ENCODE results near the gene EZH1. TPM values are rescaled to one million over a fixed set of nuclear protein-coding genes. Genes with fewer than 3 reads are reported as not detected.

The EZH1 gene
- polyA plus RNA-seq: 10 to 100 TPM in 2 of 3 donors, 1 to 10 TPM in 1; 9.8 to 32.3 (median 19.5) TPM

DNA sequence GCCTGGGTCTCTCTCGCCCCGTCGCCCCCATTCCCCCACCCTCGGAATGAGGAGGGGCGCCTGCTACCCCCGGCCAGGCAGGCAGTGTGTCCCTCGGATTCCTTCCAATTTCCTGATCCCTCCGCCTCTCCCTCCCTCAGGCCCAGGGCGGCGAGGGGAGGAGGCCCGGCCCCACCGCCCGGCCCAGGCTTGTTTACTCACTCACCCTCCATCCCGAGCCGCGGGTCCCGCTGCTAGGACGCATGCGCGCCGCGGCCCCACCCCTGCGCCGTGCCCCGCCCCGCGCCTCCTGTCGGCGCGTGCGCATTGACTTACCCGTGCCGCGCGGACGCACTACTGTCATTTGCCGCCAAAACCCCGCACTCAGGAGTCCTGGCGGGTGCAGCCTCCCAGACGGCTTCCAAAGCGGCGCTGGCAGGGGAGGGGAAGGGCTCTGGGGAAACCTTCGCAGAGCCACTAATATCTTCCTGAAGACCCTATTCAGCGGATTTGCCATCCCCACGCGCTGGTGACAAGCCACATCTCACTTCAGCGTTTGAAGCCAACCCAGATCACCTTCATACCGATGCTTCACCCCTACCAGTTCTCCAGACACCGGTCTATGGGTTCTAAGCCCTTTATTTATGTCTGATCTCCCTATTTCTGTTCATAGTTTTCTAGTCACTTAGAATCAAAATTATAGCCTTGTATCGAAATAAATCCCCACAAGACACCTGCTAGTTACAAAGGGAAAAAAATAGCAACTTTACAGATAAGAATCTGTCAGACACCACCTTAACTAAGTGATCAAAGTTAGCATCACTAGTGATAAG lies at the start of gene EZH1:
Gene EZH1, minus strand, starts transcription at position 235 of the 812 bp plus-strand sequence. CDS start 16,099 bp downstream, outside the sequence.
- H3K27ac Mint-ChIP-seq: peak within 1 kb of the TSS; percentile 75 to 97 (median 90)
- H3K4me3 Mint-ChIP-seq: peak within 1 kb of the TSS; percentile 91 to 98 (median 94)
- peaks cover 21 to 23% of the 10 kb centered on the region in 2 donors for H3K4me1 Mint-ChIP-seq
- peaks cover 3 to 14% (median 4%) of the 10 kb centered on the region in 3 donors for H3K27me3 Mint-ChIP-seq (ENCODE audit: low read depth in 3 of 3)
- no peaks in the 10 kb centered on the region for H3K9me3 Mint-ChIP-seq
- DNase-seq: peak; percentile 92 to 94 (median 93)
- H3K36me3 Mint-ChIP-seq: no peaks in the 10 kb centered on the region

DNA sequence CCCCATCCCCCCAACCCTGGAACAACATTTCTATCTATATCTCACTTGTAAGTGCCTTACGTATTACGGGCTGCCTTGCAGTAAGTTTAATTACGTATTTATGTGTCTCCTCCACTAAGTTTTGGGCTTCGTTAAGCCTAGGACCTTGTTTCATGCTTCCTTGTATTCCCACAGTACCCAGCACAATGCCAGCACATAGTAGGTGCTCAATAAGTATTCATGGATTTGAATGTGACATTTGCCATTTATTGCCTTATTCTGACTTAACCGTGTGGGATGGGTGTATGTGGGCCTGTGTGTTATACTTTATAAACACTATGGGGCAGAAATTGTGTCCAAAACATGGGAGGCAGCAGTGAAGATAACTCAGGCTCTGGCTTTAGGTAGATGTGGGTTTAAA lies 47.7 kb upstream of the EZH1 start:
- Mint-ChIP-seq H3K4me1 (peaks cover 6 to 13% of the 10 kb centered on the region in 2 donors), H3K4me3 (no peak overlapping the region), H3K36me3 (peaks cover 0 to 10% (median 3%) of the 10 kb centered on the region in 3 donors), H3K27me3 (ENCODE audit: low read depth in 3 of 3) (peaks cover 3 to 6% (median 3%) of the 10 kb centered on the region in 3 donors), H3K27ac (no peak overlapping the region), H3K9me3 (no peaks in the 10 kb centered on the region)
- DNase-seq: no peak

DNA sequence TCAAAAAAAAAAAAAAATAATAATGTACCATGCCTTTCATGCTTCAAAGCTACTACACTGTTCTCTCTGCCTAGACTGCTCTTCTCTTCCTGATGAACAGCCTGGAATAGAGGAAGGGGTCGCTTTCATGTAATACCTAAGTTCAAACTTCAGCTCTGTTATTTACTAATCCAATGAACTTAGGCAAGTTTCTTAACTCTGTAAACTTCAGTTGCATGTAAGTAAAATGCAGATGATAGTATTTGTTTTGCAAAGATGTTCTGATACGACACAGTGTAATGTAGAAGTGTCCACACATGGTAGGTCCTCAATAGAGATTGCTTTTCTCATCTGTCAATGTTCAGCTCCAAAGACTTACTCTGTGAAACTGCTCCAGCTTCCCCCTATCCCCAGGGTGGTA lies 47.1 kb upstream of the EZH1 start:
- H3K27me3 Mint-ChIP-seq (ENCODE audit: low read depth in 3 of 3): peaks cover 3 to 6% (median 6%) of the 10 kb centered on the region in 3 donors
- H3K9me3 Mint-ChIP-seq: no peaks in the 10 kb centered on the region
- no peak for DNase-seq
- H3K27ac Mint-ChIP-seq: no peak overlapping the region
- H3K36me3 Mint-ChIP-seq: peaks cover 0 to 10% (median 3%) of the 10 kb centered on the region in 3 donors
- H3K4me3 Mint-ChIP-seq: no peak overlapping the region
- peaks cover 3 to 7% of the 10 kb centered on the region in 2 donors for H3K4me1 Mint-ChIP-seq

DNA sequence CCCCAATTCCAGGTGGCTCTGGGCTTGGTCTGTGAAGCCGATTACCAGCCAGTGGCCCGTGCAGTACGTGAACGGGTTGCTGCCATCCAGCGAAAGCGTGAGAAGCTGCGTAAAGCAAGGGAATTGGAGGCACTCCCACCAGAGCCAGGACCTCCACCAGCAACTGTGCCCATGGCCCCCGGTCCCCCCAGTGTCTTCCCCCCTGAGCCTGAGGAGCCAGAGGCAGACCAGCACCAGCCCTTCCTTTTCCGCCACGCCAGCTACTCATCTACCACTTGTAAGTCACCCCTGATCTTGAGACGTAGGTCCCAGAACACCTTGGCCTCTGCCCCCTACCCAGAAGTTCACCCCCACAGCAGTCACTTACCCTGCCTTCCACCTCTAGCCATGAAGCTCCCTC lies 42.4 kb upstream of the EZH1 start:
- H3K27me3 Mint-ChIP-seq (ENCODE audit: low read depth in 3 of 3): peaks cover 16 to 31% (median 27%) of the 10 kb centered on the region in 3 donors
- H3K9me3 Mint-ChIP-seq: no peaks in the 10 kb centered on the region
- no peak overlapping the region for H3K27ac Mint-ChIP-seq
- no peak overlapping the region for H3K4me3 Mint-ChIP-seq
- no peak for DNase-seq
- peaks cover 0 to 6% (median 0%) of the 10 kb centered on the region in 3 donors for H3K36me3 Mint-ChIP-seq
- no peaks in the 10 kb centered on the region for H3K4me1 Mint-ChIP-seq

DNA sequence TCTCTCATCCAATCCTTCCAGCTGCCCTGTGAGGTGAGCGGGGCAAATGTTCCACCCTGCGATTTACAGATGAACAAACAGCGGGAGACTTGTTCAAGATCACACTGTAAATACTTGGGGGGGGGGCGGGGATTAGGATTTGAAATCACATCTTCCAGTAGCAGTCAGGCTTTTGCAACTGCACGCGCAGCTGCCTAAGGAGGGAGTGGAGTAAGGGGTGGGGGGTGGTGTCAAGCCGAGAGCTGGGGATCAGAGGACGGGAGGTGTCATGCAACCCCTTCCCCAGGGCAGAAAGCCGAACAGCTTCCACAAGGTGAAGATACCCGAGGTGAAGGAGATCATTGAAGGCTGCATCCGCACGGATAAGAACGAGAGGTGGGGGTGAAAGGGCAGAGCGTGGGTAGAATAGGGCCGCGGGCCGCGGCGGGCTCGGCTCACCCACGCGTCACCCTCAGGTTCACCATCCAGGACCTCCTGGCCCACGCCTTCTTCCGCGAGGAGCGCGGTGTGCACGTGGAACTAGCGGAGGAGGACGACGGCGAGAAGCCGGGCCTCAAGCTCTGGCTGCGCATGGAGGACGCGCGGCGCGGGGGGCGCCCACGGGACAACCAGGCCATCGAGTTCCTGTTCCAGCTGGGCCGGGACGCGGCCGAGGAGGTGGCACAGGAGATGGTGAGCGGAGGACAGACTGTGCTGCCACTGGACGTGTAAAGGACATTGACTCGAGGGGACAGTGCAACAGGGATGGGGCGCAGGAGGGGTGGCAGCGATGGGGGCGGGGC lies 40.2 kb upstream of the EZH1 start:
- no peak for DNase-seq
- Mint-ChIP-seq H3K4me3 (no peak overlapping the region), H3K27me3 (ENCODE audit: low read depth in 3 of 3) (peaks cover 20 to 31% (median 31%) of the 10 kb centered on the region in 3 donors), H3K36me3 (peaks cover 0 to 6% (median 3%) of the 10 kb centered on the region in 3 donors), H3K4me1 (peaks cover 0 to 4% of the 10 kb centered on the region in 2 donors), H3K27ac (no peak overlapping the region), H3K9me3 (no peaks in the 10 kb centered on the region)

DNA sequence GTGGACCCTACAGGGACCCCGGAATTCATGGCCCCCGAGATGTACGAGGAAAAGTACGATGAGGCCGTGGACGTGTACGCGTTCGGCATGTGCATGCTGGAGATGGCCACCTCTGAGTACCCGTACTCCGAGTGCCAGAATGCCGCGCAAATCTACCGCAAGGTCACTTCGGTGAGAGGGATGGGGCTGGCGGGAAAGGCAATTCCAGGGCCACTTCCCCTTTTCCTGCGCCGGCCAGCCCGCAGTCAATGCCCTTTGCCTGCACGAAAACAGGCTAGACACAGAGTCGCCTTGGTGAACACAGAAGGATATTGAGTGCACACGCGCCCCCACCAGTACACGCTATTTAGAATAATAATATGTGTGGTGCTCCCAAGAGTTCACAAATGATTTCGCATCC lies 39.6 kb upstream of the EZH1 start:
- no peak for DNase-seq
- Mint-ChIP-seq H3K27ac (no peak overlapping the region), H3K36me3 (peaks cover 4 to 10% (median 7%) of the 10 kb centered on the region in 3 donors), H3K27me3 (ENCODE audit: low read depth in 3 of 3) (peaks cover 20 to 31% (median 31%) of the 10 kb centered on the region in 3 donors), H3K9me3 (no peaks in the 10 kb centered on the region), H3K4me3 (no peak overlapping the region), H3K4me1 (peaks cover 0 to 9% of the 10 kb centered on the region in 2 donors)

DNA sequence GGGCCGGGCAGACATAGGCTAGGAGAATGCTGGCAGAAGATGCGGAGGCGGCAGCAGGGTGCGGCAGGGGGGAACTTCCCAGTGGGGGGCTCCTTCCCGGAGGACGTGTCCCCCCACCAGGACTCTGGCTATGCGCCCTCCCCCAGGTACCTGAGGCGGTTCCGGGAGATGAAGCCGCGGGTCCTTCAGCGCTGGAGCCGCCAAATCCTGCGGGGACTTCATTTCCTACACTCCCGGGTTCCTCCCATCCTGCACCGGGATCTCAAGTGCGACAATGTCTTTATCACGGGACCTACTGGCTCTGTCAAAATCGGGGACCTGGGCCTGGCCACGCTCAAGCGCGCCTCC lies 38.9 kb upstream of the EZH1 start:
- H3K9me3 Mint-ChIP-seq: no peaks in the 10 kb centered on the region
- no peak overlapping the region for H3K27ac Mint-ChIP-seq
- H3K4me3 Mint-ChIP-seq: peak overlapping the region in 1 of 5 donors; percentile 3
- peaks cover 6 to 13% (median 13%) of the 10 kb centered on the region in 3 donors for H3K36me3 Mint-ChIP-seq
- H3K4me1 Mint-ChIP-seq: peaks cover 0 to 11% of the 10 kb centered on the region in 2 donors
- peaks cover 20 to 31% (median 31%) of the 10 kb centered on the region in 3 donors for H3K27me3 Mint-ChIP-seq (ENCODE audit: low read depth in 3 of 3)
- DNase-seq: no peak

DNA sequence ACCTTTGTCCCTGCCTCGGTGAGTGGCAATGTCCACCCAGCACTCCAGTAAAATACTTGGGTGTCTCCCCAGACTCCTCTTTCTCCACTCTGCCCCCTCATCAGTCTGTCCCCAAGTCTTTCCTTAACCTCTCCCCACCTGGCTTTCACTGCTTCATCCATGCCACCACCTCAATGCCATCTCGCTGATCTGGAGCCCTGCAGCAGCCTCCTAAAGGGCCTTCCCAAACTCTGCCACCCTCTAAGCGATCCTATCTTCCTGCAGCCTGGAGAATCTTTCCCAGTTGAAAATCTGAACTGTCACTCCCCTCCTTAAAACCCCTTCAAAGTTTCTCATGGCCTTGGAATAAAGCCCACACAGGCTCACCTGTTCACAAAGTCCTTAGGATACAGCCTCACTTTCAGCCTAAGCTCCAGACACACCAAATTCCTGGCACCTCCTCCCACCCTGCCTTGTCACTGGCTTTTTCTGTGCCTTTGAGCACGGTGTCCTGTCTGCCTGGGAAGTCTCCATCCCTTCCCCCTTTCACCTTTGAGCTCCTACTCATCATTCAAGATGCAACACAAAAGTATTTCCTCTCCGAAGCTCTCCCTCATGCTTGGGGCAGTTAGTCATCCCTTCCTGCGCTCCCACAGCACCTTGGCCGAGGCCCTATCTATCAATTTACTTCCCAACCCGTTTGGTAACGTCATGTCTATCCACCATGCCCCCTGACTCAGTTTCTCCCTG lies 38.4 kb upstream of the EZH1 start:
- no peak overlapping the region for H3K27ac Mint-ChIP-seq
- peaks cover 0 to 11% of the 10 kb centered on the region in 2 donors for H3K4me1 Mint-ChIP-seq
- H3K4me3 Mint-ChIP-seq: no peak overlapping the region
- H3K9me3 Mint-ChIP-seq: no peaks in the 10 kb centered on the region
- H3K36me3 Mint-ChIP-seq: peaks cover 9 to 19% (median 13%) of the 10 kb centered on the region in 3 donors
- no peak for DNase-seq
- H3K27me3 Mint-ChIP-seq (ENCODE audit: low read depth in 3 of 3): peaks cover 17 to 31% (median 30%) of the 10 kb centered on the region in 3 donors

DNA sequence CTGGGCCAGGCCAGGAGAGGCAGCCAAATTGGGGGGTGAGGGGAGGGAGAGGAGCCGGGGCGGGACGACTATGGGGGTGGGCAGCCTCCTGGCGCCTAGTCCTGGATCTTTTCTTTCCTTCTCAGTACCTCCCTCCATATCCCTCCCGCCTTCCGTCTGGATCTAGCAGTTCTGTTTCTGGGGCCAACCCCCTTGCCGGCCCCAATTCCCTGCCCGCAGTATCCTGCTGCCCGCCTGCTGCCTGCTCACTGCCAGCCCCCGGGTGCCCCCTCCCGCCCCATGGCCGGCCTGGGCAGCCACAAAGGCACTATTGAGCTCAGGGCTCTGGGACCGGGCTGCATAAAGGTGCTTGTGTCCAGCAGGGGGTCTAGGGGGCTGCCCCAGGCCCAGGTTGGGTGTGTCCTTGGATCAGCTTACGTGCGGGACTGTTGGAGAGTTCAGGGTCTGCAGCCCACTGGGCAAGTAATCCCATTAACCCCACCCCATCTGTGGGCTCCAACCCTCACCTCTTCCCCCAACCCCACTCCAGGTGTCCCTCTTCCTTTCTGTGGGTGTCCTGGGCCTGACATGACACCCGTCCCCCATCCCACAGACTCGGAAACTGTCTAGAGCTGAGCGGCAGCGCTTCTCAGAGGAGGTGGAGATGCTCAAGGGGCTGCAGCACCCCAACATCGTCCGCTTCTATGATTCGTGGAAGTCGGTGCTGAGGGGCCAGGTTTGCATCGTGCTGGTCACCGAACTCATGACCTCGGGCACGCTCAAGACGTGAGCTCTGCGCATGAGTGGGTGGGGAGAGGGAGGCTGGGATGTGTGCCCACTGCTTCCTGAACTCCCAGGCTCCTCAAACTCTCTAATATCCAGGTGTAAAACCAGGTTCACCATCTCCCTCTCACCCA lies 37.6 kb upstream of the EZH1 start:
- Mint-ChIP-seq H3K27ac (no peak overlapping the region), H3K36me3 (peaks cover 9 to 26% (median 18%) of the 10 kb centered on the region in 3 donors), H3K4me1 (peaks cover 0 to 11% of the 10 kb centered on the region in 2 donors), H3K9me3 (no peaks in the 10 kb centered on the region), H3K27me3 (ENCODE audit: low read depth in 3 of 3) (peaks cover 17 to 30% (median 27%) of the 10 kb centered on the region in 3 donors), H3K4me3 (no peak overlapping the region)
- DNase-seq: no peak

DNA sequence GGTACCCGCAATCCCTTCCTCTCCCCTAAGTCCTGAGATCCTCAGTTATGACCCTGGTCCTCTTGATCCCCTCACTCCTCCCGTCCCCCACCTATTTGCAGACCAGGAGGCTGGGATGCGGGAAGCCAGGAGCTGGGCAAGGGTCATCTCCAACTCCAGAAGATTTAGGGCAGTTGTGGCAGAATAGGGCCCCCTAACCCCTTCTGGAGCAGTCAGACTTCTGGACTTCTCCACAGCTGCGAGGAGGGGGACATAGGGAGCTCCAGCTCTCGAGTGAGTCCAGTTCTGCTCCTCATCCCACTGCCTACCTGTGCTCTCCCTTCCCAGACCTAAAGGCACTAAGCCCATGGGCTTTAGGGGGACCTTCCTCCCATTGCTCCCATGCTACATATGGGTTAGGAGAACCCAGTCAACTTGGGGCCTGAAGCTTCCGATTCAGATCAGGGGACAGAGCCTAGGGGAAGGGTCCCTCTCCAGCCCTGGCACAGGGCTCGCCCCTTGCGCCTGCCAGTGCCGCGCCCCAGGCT lies 36.9 kb upstream of the EZH1 start:
- H3K36me3 Mint-ChIP-seq: peaks cover 9 to 29% (median 20%) of the 10 kb centered on the region in 3 donors
- H3K9me3 Mint-ChIP-seq: no peaks in the 10 kb centered on the region
- peaks cover 17 to 27% (median 27%) of the 10 kb centered on the region in 3 donors for H3K27me3 Mint-ChIP-seq (ENCODE audit: low read depth in 3 of 3)

DNA sequence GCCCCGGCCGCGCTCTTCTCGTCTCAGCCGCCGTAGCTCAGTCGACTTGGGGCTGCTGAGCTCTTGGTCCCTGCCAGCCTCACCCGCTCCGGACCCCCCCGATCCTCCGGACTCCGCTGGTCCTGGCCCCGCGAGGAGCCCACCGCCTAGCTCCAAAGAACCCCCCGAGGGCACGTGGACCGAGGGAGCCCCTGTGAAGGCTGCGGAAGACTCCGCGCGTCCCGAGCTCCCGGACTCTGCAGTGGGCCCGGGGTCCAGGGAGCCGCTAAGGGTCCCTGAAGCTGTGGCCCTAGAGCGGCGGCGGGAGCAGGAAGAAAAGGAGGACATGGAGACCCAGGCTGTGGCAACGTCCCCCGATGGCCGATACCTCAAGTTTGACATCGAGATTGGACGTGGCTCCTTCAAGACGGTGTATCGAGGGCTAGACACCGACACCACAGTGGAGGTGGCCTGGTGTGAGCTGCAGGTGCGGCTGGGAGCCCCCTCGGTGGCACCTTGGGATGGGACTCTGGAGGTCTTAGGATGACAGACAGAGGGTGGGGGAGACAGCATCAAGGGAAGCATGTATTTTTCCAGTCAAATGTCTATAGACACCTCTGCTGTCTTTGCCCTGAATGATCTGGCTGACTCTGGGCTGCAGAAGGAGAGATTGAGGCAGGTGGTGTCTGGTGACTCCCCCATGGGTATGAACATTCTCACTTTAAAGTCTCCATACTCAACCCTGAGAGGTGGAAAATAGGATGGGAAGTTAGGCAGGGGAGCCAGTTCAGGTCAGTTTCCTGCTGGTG lies 36.2 kb upstream of the EZH1 start:
- no peak overlapping the region for H3K27ac Mint-ChIP-seq
- DNase-seq: no peak
- peaks cover 0 to 11% of the 10 kb centered on the region in 2 donors for H3K4me1 Mint-ChIP-seq
- H3K36me3 Mint-ChIP-seq: peaks cover 9 to 30% (median 22%) of the 10 kb centered on the region in 3 donors
- no peaks in the 10 kb centered on the region for H3K9me3 Mint-ChIP-seq
- H3K4me3 Mint-ChIP-seq: peak overlapping the region in 1 of 5 donors; percentile 40
- H3K27me3 Mint-ChIP-seq (ENCODE audit: low read depth in 3 of 3): peaks cover 17 to 24% (median 22%) of the 10 kb centered on the region in 3 donors

More for the DNA sequence above, 36.9 kb upstream of the EZH1 start:
- DNase-seq: no peak
- peaks cover 0 to 11% of the 10 kb centered on the region in 2 donors for H3K4me1 Mint-ChIP-seq
- no peak overlapping the region for H3K4me3 Mint-ChIP-seq
- no peak overlapping the region for H3K27ac Mint-ChIP-seq
